ENCODE results near the gene NHEJ1. TPM values are rescaled to one million over a fixed set of nuclear protein-coding genes. Genes with fewer than 3 reads are reported as not detected.

Gene NHEJ1
- total and polyA plus RNA-seq, 9 donors, result 11.4 to 18.5 (median 14.1) TPM

DNA sequence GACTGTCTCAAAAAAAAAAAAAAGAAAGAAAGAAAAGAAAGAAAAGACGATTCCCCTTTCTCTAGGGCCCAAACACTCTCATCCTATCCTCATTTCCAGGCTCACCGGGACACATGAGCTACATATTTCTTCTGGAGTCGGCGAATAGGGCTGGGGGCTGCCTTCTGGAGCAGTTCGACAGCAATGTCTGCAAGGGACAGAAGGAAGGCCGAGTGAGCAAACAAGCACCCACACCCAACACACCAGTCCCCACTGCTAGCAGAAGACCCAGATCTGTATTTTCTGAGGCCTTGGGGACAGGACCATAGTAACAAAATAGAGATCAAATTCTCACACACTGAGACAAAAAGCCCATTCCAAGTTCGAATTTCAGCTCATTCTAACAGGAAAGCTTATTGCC lies 14.9 kb upstream of the NHEJ1 start:
- no peaks in the 10 kb centered on the region for H3K27me3 ChIP-seq (ENCODE audit: control insufficient read depth, insufficient read depth, low read length)
- H3K36me3 ChIP-seq (ENCODE audit: control insufficient read depth, insufficient read depth, low read length), result peaks cover 51% of the 10 kb centered on the region
- H3K27ac ChIP-seq (ENCODE audit: low read length), result no peak overlapping the region
- no peak for DNase-seq
- no peaks in the 10 kb centered on the region for H3K9me3 ChIP-seq (replicated peaks; ENCODE audit: control insufficient read depth, low read depth, low read length)
- WGBS (ENCODE audit: insufficient coverage), result 83% methylated on average over 4 of the region's 7 CpGs
- H3K4me3 ChIP-seq (ENCODE audit: low read length), result no peak overlapping the region
- H3K4me1 ChIP-seq (ENCODE audit: control insufficient read depth, insufficient read depth, low read length), result peaks cover 21% of the 10 kb centered on the region

DNA sequence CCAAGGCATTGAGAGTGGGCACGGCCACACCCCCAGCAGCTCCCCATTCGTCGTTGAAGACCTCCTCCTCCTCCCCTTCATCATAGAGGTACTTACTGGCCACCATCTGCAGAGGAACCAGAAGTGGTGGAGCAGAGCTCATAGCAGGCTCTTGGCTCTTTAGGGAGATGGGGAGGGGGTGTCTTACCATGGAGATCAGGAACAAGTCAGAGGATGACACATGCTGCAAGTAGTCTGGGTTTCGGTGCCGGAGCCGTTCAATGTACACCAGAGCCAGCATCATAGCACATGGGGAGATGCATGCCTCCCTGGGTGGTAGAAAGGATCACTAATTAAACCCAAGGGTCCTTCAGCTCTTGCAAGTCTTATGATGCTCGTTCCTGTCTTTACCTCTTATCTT lies 14.2 kb upstream of the NHEJ1 start:
- Histone ChIP-seq H3K4me3 (ENCODE audit: low read length) (no peak overlapping the region), H3K4me1 (ENCODE audit: control insufficient read depth, insufficient read depth, low read length) (peaks cover 21% of the 10 kb centered on the region), H3K27ac (ENCODE audit: low read length) (no peak overlapping the region), H3K36me3 (ENCODE audit: control insufficient read depth, insufficient read depth, low read length) (peaks cover 44% of the 10 kb centered on the region), H3K27me3 (ENCODE audit: control insufficient read depth, insufficient read depth, low read length) (no peaks in the 10 kb centered on the region), H3K9me3 (replicated peaks; ENCODE audit: control insufficient read depth, low read depth, low read length) (no peaks in the 10 kb centered on the region)
- WGBS (ENCODE audit: insufficient coverage), result no CpG with 5 or more reads among the region's 7 CpGs
- no peak for DNase-seq

DNA sequence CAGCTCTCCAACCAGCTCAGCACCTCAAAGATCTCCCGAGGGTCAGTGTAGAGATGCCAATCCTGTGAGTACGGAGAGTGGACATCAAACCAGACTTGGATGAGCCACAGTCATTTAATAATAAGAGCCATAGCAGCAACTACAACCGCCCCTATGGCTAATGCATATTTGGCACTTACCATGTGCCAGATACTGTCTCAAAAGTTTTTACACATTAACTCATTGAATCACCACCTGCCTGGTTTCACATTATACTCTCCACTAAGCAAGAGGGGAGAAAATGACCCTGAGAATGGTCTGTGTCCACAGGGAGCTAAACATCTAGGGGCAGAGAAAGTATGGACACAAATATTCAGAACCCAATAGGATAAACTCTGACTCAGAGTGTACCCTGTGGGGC lies 13.5 kb upstream of the NHEJ1 start:
- H3K4me3 ChIP-seq (ENCODE audit: low read length), result no peak overlapping the region
- 100% methylated on average over 1 of the region's 3 CpGs for WGBS (ENCODE audit: insufficient coverage)
- peaks cover 16% of the 10 kb centered on the region for H3K4me1 ChIP-seq (ENCODE audit: control insufficient read depth, insufficient read depth, low read length)
- no peaks in the 10 kb centered on the region for H3K9me3 ChIP-seq (replicated peaks; ENCODE audit: control insufficient read depth, low read depth, low read length)
- DNase-seq, result no peak
- H3K36me3 ChIP-seq (ENCODE audit: control insufficient read depth, insufficient read depth, low read length), result peaks cover 39% of the 10 kb centered on the region
- no peak overlapping the region for H3K27ac ChIP-seq (ENCODE audit: low read length)
- H3K27me3 ChIP-seq (ENCODE audit: control insufficient read depth, insufficient read depth, low read length), result no peaks in the 10 kb centered on the region

DNA sequence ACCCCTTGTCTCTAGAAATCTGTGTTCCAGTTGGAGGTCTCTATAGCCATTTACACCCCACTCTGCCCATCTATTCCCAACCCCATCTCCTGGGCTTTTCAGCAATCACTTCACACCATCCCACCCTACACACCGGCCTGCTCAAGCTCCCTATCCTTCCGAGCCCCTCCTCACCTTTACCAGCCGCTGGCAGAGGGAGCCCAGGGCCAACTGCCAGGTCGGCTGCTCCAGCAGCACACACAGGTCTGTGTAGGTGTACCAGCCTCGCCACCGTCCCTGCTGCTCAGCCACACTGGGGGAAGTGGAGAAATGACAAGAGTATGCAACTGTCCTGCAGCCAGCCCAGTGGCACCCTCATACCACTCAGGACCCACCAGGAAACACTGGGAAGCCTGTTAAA lies 12.6 kb upstream of the NHEJ1 start:
- no peak for DNase-seq
- H3K4me1 ChIP-seq (ENCODE audit: control insufficient read depth, insufficient read depth, low read length), result peaks cover 11% of the 10 kb centered on the region
- no peak overlapping the region for H3K27ac ChIP-seq (ENCODE audit: low read length)
- H3K9me3 ChIP-seq (replicated peaks; ENCODE audit: control insufficient read depth, low read depth, low read length), result no peaks in the 10 kb centered on the region
- peaks cover 39% of the 10 kb centered on the region for H3K36me3 ChIP-seq (ENCODE audit: control insufficient read depth, insufficient read depth, low read length)
- no peaks in the 10 kb centered on the region for H3K27me3 ChIP-seq (ENCODE audit: control insufficient read depth, insufficient read depth, low read length)
- H3K4me3 ChIP-seq (ENCODE audit: low read length), result no peak overlapping the region
- 73% methylated on average over 2 of the region's 6 CpGs for WGBS (ENCODE audit: insufficient coverage)

DNA sequence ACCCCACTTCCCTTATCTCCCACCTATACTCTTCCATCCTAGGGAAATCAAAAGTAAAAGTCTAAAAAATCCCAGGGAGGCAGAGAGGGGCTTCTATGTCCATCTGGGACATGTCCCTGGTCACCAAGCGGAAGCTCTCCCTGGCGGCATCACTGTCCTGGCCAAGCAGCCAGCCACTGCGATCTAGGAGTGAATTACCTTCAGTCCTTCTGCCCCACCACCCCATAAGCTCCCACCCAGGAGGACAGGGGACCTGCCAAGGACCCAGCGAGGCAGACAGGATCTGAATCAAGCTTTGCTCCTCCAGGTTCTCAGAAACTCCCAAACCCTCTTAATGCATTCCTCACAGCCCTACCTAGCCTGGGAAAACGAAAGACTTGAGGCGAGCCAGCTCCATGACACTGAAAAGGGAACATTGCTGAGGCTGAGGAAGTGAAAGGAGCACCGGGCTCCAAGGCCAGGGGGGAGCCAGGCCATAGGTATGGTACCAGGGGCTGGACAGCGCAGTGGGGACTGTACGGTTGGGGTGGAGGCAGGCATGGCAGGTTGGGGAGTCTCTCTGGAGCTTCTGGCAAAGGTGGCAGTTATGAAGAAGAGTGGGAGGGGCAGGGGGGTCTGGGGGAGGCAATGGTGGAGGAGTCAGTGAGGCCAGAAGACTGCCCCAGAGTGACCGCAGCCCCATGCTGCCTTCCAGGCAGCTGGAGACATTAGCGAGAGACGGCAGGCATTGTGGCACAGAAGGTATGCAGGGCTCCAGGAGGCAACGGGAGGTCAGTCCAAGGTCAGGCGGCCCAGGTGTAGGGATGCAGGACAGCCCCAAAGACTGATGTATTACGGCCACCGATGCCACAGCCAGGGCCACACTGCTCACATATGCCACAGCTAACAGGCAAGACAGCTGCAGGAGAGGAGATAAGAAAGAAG lies 11.9 kb upstream of the NHEJ1 start:
- no peak for DNase-seq
- H3K27me3 ChIP-seq (ENCODE audit: control insufficient read depth, insufficient read depth, low read length), result no peaks in the 10 kb centered on the region
- no peak overlapping the region for H3K27ac ChIP-seq (ENCODE audit: low read length)
- peaks cover 10% of the 10 kb centered on the region for H3K4me1 ChIP-seq (ENCODE audit: control insufficient read depth, insufficient read depth, low read length)
- peaks cover 39% of the 10 kb centered on the region for H3K36me3 ChIP-seq (ENCODE audit: control insufficient read depth, insufficient read depth, low read length)
- H3K9me3 ChIP-seq (replicated peaks; ENCODE audit: control insufficient read depth, low read depth, low read length), result no peaks in the 10 kb centered on the region
- 83% methylated on average over 12 of the region's 16 CpGs for WGBS (ENCODE audit: insufficient coverage)
- H3K4me3 ChIP-seq (ENCODE audit: low read length), result no peak overlapping the region

DNA sequence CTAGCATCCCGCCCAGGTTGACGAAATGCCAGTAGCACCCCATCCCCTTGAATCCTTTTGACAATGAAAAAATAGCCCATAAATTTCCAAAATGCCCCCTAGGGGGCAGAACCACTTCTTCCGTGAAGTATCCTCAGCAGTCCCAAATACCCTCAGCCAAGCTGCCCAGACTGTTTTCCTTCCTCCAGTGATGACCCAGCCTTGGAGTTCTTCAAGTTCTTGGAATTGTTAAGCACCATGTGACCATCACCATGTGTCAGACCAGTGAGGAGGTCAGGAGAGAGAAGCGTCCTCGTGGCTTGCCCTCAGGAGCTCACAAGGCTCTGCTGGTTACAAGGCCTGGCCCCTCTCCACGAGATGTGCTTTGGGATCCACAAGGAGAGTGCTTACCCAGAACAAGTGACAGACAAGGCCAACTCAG lies 10.6 kb upstream of the NHEJ1 start:
- peaks cover 9% of the 10 kb centered on the region for H3K4me1 ChIP-seq (ENCODE audit: control insufficient read depth, insufficient read depth, low read length)
- peak; percentile 68 for DNase-seq
- H3K27ac ChIP-seq (ENCODE audit: low read length), result peak overlapping the region; percentile 60
- H3K4me3 ChIP-seq (ENCODE audit: low read length), result no peak overlapping the region
- WGBS (ENCODE audit: insufficient coverage), result 41% methylated on average over 6 of the region's 6 CpGs
- no peaks in the 10 kb centered on the region for H3K9me3 ChIP-seq (replicated peaks; ENCODE audit: control insufficient read depth, low read depth, low read length)
- H3K27me3 ChIP-seq (ENCODE audit: control insufficient read depth, insufficient read depth, low read length), result no peaks in the 10 kb centered on the region
- peaks cover 39% of the 10 kb centered on the region for H3K36me3 ChIP-seq (ENCODE audit: control insufficient read depth, insufficient read depth, low read length)

DNA sequence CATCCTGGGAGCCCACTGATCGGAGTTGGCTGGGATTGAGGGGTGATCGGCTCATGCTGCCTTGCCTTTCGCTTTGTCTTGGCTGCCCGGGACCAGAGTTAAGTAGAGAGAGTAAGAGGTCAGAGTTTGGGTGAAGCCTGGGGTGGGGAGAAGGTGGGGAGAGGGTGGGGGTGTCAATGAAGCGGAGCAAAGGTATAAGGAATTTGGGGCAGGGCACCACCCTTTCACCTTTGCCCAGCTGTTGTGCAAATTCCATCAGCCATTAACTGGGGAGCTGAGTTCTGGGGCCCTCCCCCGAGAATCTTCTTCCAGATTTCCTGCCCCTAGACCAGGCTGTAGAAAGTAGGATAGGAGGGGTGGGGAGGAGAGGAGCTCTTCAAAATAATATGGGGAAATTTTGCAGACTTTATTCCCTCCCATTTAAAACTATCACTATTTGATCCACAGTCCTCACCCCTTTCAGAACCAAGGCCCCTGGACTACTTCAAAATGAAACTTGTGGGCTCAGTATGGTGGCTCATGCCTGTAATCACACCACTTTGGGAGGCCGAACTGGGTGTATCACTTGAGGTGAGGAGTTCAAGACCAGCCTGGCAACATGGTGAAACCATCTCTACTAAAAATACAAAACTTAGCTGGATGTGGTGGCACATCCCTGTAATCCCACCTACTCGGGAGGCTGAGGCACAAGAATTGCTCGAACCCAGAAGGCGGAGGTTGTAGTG lies 9.5 kb upstream of the NHEJ1 start, which contains the start of gene SLC23A3:
Gene SLC23A3, minus strand, starts transcription at position 100 of the 725 bp plus-strand sequence. Its CDS starts 45 bp downstream, at position 55.
- H3K36me3 ChIP-seq (ENCODE audit: control insufficient read depth, insufficient read depth, low read length), result peaks cover 39% of the 10 kb centered on the region
- 100% methylated on average over 2 of the region's 10 CpGs for WGBS (ENCODE audit: insufficient coverage)
- H3K27ac ChIP-seq (ENCODE audit: low read length), result no peak within 1 kb of the TSS
- peaks cover 3% of the 10 kb centered on the region for H3K4me1 ChIP-seq (ENCODE audit: control insufficient read depth, insufficient read depth, low read length)
- no peak within 1 kb of the TSS for H3K4me3 ChIP-seq (ENCODE audit: low read length)
- no peaks in the 10 kb centered on the region for H3K27me3 ChIP-seq (ENCODE audit: control insufficient read depth, insufficient read depth, low read length)
- no peaks in the 10 kb centered on the region for H3K9me3 ChIP-seq (replicated peaks; ENCODE audit: control insufficient read depth, low read depth, low read length)
- DNase-seq, result no peak

DNA sequence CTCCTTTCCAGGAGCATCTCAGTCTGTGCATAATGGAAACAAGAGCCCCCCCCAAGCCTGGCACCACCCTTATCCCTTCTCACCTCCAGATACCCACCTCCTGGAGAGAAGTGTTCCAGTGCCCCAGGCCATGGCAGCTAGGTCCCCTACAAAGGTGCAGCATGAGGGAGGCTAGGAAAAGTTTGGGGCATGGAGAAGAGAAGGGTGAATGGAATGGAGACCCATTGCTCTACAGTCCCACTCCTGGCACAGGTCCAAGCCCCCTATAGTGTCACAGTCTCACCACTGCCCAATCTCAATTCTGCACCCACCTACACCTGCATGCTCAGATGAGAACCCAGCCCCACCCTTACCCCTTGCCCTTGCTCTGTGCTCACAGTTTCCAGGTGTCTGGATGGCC lies 8.3 kb upstream of the NHEJ1 start:
- no peaks in the 10 kb centered on the region for H3K9me3 ChIP-seq (replicated peaks; ENCODE audit: control insufficient read depth, low read depth, low read length)
- H3K4me3 ChIP-seq (ENCODE audit: low read length), result no peak overlapping the region
- DNase-seq, result no peak
- no peaks in the 10 kb centered on the region for H3K27me3 ChIP-seq (ENCODE audit: control insufficient read depth, insufficient read depth, low read length)
- H3K36me3 ChIP-seq (ENCODE audit: control insufficient read depth, insufficient read depth, low read length), result peaks cover 27% of the 10 kb centered on the region
- H3K27ac ChIP-seq (ENCODE audit: low read length), result no peak overlapping the region
- peaks cover 3% of the 10 kb centered on the region for H3K4me1 ChIP-seq (ENCODE audit: control insufficient read depth, insufficient read depth, low read length)

DNA sequence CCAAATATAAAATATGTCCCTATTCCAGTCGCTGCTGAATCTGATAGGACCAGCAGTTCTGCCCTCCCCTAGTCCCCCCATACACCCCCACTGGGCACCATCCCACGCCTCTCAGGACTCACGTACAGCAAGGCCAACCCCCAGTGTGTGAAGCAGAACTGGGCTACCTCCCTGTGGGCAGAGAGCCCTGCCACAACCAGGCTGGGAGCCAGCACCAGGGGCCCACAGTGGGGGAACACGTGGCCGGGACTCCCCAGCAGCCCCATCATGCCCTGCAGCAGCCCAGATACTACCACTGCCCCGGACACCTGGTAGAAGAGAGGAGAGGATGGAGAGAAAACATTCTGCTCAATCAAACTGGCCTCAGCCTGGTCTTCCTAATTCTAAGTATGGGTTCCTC lies 7.9 kb upstream of the NHEJ1 start:
- no peak overlapping the region for H3K27ac ChIP-seq (ENCODE audit: low read length)
- H3K4me3 ChIP-seq (ENCODE audit: low read length), result no peak overlapping the region
- H3K36me3 ChIP-seq (ENCODE audit: control insufficient read depth, insufficient read depth, low read length), result peaks cover 23% of the 10 kb centered on the region
- WGBS (ENCODE audit: insufficient coverage), result 67% methylated on average over 1 of the region's 6 CpGs
- no peaks in the 10 kb centered on the region for H3K27me3 ChIP-seq (ENCODE audit: control insufficient read depth, insufficient read depth, low read length)
- no peak for DNase-seq
- no peaks in the 10 kb centered on the region for H3K9me3 ChIP-seq (replicated peaks; ENCODE audit: control insufficient read depth, low read depth, low read length)
- peaks cover 3% of the 10 kb centered on the region for H3K4me1 ChIP-seq (ENCODE audit: control insufficient read depth, insufficient read depth, low read length)

DNA sequence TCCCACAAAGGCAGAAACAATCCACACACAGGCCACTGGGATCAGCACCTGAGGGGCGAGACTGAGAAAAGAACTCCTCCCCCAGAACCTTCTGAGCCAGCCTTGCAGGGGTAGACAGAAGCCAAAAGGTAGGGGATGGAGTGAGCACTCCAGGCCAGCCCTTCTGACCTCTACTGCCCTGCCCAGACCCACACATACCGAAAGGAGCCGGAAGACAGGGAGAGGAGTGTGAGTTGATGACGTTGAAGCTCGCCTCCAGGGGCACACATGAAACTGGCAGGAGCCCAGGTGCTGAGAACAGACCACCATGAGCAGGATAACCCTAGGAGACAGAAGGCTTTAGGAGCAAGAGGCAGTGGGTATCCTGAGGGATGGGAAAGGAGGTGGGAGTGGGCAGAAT lies 7.4 kb upstream of the NHEJ1 start:
- H3K9me3 ChIP-seq (replicated peaks; ENCODE audit: control insufficient read depth, low read depth, low read length), result no peaks in the 10 kb centered on the region
- no peak for DNase-seq
- no peak overlapping the region for H3K27ac ChIP-seq (ENCODE audit: low read length)
- 26% methylated on average over 4 of the region's 5 CpGs for WGBS (ENCODE audit: insufficient coverage)
- H3K4me3 ChIP-seq (ENCODE audit: low read length), result no peak overlapping the region
- peaks cover 18% of the 10 kb centered on the region for H3K36me3 ChIP-seq (ENCODE audit: control insufficient read depth, insufficient read depth, low read length)
- H3K4me1 ChIP-seq (ENCODE audit: control insufficient read depth, insufficient read depth, low read length), result peaks cover 3% of the 10 kb centered on the region
- H3K27me3 ChIP-seq (ENCODE audit: control insufficient read depth, insufficient read depth, low read length), result no peaks in the 10 kb centered on the region
